ENCODE data around the gene ARL8B.

DNA sequence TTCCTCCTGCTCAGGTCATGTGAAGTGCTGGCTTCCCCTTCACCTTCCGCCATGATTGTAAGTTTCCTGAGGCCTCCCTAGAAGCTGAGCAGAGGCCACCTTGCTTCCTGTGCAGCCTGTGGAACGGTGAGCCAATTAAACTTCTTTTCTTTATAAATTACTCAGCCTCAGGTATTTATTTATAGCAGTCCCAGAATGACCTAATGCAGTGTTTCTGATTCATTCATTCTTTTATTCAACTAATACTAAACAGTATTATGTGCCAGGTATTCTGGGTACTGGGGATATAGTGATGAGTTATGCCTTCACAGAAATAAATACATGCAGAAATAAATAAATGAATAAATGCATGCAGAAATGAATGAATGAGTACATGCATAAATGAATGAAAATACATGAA is 107.3 kb downstream of the ARL8B start:
- TF ChIP-seq, protein P1, sequence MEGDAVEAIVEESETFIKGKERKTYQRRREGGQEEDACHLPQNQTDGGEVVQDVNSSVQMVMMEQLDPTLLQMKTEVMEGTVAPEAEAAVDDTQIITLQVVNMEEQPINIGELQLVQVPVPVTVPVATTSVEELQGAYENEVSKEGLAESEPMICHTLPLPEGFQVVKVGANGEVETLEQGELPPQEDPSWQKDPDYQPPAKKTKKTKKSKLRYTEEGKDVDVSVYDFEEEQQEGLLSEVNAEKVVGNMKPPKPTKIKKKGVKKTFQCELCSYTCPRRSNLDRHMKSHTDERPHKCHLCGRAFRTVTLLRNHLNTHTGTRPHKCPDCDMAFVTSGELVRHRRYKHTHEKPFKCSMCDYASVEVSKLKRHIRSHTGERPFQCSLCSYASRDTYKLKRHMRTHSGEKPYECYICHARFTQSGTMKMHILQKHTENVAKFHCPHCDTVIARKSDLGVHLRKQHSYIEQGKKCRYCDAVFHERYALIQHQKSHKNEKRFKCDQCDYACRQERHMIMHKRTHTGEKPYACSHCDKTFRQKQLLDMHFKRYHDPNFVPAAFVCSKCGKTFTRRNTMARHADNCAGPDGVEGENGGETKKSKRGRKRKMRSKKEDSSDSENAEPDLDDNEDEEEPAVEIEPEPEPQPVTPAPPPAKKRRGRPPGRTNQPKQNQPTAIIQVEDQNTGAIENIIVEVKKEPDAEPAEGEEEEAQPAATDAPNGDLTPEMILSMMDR (IDR thresholded peaks at IDR 0.05), result no peak
- TF ChIP-seq RFX5 (IDR thresholded peaks at IDR 0.05; ENCODE audit: low read length), result no peak
- TF ChIP-seq CHD2 (IDR thresholded peaks at IDR 0.05; ENCODE audit: low read length, partially characterized antibody), result no peak
- no peak for TF ChIP-seq TAF1 (IDR thresholded peaks at IDR 0.05; ENCODE audit: borderline replicate concordance, low read depth, low read length)
- no peak for TF ChIP-seq GATA2 (CRISPR knock-in tag; IDR thresholded peaks at IDR 0.05)
- no peak for TF ChIP-seq ELF1 (IDR thresholded peaks at IDR 0.05)
- TF ChIP-seq, protein P2, sequence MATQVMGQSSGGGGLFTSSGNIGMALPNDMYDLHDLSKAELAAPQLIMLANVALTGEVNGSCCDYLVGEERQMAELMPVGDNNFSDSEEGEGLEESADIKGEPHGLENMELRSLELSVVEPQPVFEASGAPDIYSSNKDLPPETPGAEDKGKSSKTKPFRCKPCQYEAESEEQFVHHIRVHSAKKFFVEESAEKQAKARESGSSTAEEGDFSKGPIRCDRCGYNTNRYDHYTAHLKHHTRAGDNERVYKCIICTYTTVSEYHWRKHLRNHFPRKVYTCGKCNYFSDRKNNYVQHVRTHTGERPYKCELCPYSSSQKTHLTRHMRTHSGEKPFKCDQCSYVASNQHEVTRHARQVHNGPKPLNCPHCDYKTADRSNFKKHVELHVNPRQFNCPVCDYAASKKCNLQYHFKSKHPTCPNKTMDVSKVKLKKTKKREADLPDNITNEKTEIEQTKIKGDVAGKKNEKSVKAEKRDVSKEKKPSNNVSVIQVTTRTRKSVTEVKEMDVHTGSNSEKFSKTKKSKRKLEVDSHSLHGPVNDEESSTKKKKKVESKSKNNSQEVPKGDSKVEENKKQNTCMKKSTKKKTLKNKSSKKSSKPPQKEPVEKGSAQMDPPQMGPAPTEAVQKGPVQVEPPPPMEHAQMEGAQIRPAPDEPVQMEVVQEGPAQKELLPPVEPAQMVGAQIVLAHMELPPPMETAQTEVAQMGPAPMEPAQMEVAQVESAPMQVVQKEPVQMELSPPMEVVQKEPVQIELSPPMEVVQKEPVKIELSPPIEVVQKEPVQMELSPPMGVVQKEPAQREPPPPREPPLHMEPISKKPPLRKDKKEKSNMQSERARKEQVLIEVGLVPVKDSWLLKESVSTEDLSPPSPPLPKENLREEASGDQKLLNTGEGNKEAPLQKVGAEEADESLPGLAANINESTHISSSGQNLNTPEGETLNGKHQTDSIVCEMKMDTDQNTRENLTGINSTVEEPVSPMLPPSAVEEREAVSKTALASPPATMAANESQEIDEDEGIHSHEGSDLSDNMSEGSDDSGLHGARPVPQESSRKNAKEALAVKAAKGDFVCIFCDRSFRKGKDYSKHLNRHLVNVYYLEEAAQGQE (IDR thresholded peaks at IDR 0.05; ENCODE audit: low read depth, low read length), result no peak
- no peak for TF ChIP-seq EP300 (IDR thresholded peaks at IDR 0.05; ENCODE audit: borderline replicate concordance in 1 of 2, low read depth in 1 of 2, low read length in 1 of 2)
- no peak for TF ChIP-seq YY1 (IDR thresholded peaks at IDR 0.05; ENCODE audit: low read depth)
- TF ChIP-seq POLR2AphosphoS5 (IDR thresholded peaks at IDR 0.05; ENCODE audit: low read depth, low read length), result no peak
- no peak for TF ChIP-seq RAD21 (IDR thresholded peaks at IDR 0.05; ENCODE audit: low read length)
- TF ChIP-seq TCF12 (IDR thresholded peaks at IDR 0.05), result no peak
- TF ChIP-seq, protein P3, sequence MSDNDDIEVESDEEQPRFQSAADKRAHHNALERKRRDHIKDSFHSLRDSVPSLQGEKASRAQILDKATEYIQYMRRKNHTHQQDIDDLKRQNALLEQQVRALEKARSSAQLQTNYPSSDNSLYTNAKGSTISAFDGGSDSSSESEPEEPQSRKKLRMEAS (IDR thresholded peaks at IDR 0.05; ENCODE audit: low read depth), result no peak
- TF ChIP-seq SIN3A (IDR thresholded peaks at IDR 0.05; ENCODE audit: borderline replicate concordance, low read depth, low read length), result no peak
